GM12874 (cell line): ENCODE results near the gene ALAD.

Source experiments
- CTCF ChIP-seq: IDR thresholded peaks from 2 replicates; pipeline ENCODE4 v1.5.1; 2011; ENCODE audit warnings: low read depth, mild to moderate bottlenecking, control low read depth, low read length, moderate library complexity; ENCODE audit not compliant: insufficient read depth

The ALAD gene

GRCh38 chr9:113363336-113363735 lies 37.7 kb downstream of the ALAD start:
- no peak for TF ChIP-seq CTCF

GRCh38 chr9:113361304-113362018 lies 39.6 kb downstream of the ALAD start:
- TF ChIP-seq CTCF: no peak

GRCh38 chr9:113360242-113360842 lies 40.7 kb downstream of the ALAD start:
- no peak for TF ChIP-seq CTCF

GRCh38 chr9:113359385-113359784 lies 41.7 kb downstream of the ALAD start:
- TF ChIP-seq CTCF: no peak

GRCh38 chr9:113356686-113357292 lies 44.3 kb downstream of the ALAD start:
- no peak for TF ChIP-seq CTCF

- TF ChIP-seq CTCF: no peak
Measured at GRCh38 chr9:113355040-113355596, 46.0 kb downstream of the ALAD start.

- TF ChIP-seq CTCF: no peak
Measured at GRCh38 chr9:113352411-113352810, 48.7 kb downstream of the ALAD start.
